ENCODE measurements around the gene AK3. TPM values are rescaled to one million over a fixed set of nuclear protein-coding genes. Genes with fewer than 3 reads are reported as not detected.

AK3 gene
- total and polyA plus RNA-seq, 3 donors from 2014 or later = 18.3 to 24.1 (median 23.4) TPM

DNA sequence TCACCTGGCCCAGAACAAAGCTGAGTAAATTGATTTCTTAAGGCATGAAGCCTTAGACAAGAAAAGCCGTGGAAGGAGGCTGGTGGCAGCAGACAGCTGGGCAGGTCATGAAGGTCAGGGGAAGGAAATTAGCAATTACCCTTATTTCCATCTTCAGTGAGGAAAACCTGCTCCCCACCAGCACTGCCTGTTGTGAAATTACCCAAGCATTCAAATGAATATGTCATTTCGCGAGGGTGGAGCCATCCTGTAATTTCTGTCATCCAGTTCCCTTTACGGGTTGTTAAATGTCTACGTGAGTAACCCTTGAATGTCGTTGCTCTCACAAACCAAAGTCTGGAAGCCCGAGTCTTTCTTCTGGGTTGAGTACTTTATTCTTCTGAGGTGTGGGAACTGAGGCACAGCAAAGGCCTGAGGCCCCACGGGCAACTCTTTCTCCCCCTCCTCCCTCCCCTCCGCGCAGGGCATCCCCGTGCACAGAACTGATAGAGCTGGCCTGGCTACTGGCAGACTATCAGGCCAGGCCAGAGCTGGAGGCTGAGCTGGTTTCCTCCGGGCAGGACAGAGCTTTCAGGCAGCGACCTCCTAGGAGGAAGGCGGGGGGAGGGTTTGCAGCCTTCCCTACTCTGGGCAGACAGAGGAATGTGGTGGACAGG is 22.0 kb upstream of the AK3 start:
- no peaks in the 10 kb centered on the region for H3K36me3 ChIP-seq (ENCODE audit: low read depth, missing control alignments)
- peak; percentile 26 for DNase-seq
- no peak overlapping the region for H3K27ac ChIP-seq
- no peaks in the 10 kb centered on the region for H3K9me3 ChIP-seq
- intact Hi-C loops (cut with DNase I; ENCODE audit: low total_unique reads) = no loop called here
- H3K27me3 ChIP-seq = no peaks in the 10 kb centered on the region
- TF ChIP-seq, protein P1, sequence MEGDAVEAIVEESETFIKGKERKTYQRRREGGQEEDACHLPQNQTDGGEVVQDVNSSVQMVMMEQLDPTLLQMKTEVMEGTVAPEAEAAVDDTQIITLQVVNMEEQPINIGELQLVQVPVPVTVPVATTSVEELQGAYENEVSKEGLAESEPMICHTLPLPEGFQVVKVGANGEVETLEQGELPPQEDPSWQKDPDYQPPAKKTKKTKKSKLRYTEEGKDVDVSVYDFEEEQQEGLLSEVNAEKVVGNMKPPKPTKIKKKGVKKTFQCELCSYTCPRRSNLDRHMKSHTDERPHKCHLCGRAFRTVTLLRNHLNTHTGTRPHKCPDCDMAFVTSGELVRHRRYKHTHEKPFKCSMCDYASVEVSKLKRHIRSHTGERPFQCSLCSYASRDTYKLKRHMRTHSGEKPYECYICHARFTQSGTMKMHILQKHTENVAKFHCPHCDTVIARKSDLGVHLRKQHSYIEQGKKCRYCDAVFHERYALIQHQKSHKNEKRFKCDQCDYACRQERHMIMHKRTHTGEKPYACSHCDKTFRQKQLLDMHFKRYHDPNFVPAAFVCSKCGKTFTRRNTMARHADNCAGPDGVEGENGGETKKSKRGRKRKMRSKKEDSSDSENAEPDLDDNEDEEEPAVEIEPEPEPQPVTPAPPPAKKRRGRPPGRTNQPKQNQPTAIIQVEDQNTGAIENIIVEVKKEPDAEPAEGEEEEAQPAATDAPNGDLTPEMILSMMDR (IDR thresholded peaks at IDR 0.05) = no peak
- no peak for TF ChIP-seq POLR2A (IDR thresholded peaks at IDR 0.05)
- WGBS, 2 donors = 22 to 27% methylated on average over 11 to 14 of the region's 14 CpGs
- H3K4me1 ChIP-seq = no peaks in the 10 kb centered on the region
- H3K4me3 ChIP-seq = peak overlapping the region in 1 of 2 donors; percentile 1

DNA sequence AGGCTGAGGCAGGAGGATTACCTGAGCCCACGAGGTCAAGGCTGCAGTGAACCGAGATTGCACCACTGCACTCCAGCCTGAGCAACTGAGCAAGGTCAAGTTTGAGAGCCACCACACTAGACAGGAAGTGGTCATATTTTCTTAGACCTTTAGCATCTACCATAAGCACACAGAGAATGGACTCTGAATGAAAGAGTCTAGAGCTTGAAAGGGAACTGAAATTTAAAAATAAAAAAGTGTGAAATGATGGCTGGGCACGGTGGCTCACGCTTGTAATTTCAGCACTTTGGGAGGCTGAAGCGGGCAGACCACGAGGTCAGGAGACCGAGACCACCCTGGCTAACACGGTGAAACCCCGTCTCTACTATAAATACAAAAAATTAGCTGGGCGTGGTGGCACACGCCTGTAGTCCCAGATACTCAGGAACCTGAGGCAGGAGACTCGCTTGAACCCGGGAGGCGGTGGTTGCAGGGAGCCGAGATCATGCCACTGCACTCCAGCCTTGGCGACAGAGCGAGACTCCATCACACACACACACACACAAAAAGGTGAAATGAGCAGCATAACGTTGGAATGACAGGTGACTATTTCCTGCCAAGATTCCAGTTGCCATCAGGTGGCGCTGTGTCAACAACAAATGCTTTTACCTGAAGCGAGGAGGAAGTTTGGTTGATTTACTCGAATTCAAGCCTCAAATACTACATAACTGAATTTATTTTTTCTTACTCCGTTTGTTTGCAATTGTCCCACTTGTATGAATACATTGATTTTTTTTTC is 21.3 kb upstream of the AK3 start:
- TF ChIP-seq POLR2A (IDR thresholded peaks at IDR 0.05) = no peak
- TF ChIP-seq, protein P1 (IDR thresholded peaks at IDR 0.05) = peak; percentile 56 to 94 (median 81)
- H3K4me1 ChIP-seq = no peaks in the 10 kb centered on the region
- H3K27ac ChIP-seq = no peak overlapping the region
- no peaks in the 10 kb centered on the region for H3K27me3 ChIP-seq
- intact Hi-C loops (cut with DNase I; ENCODE audit: low total_unique reads) = no loop called here
- no peaks in the 10 kb centered on the region for H3K36me3 ChIP-seq (ENCODE audit: low read depth, missing control alignments)
- 21 to 33% methylated on average over 21 to 22 of the region's 22 CpGs for WGBS, 2 donors
- H3K4me3 ChIP-seq = peak overlapping the region in 1 of 2 donors; percentile 1
- no peaks in the 10 kb centered on the region for H3K9me3 ChIP-seq
- DNase-seq = peak; percentile 89

DNA sequence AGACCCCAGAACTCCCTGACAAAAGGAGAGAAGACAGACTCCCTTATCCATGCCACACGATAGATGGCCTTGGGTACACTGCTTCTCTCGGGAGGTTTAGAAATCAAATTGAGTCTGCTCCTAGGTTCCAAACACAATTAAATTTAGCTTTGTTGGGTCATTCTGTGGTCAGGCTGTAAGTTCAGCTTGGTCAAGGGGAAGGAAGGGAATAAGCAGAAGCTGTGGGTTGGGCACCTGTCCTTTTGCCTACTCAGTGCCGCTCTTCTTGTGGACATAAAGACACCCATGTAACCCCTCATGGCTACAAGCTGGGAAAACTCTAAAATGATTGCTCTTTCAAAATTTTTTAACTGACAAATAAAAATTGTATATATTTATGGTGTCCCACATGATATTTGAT is 19.1 kb upstream of the AK3 start:
- Histone ChIP-seq H3K36me3 (ENCODE audit: low read depth, missing control alignments) (no peaks in the 10 kb centered on the region), H3K27ac (no peak overlapping the region), H3K9me3 (no peaks in the 10 kb centered on the region), H3K4me1 (no peaks in the 10 kb centered on the region), H3K27me3 (no peaks in the 10 kb centered on the region), H3K4me3 (no peak overlapping the region)
- intact Hi-C loops (cut with DNase I; ENCODE audit: low total_unique reads) = no loop called here
- no peak for DNase-seq
- TF ChIP-seq, protein P1 (IDR thresholded peaks at IDR 0.05) = no peak
- no peak for TF ChIP-seq POLR2A (IDR thresholded peaks at IDR 0.05)
- 79 to 83% methylated on average over 3 of the region's 3 CpGs for WGBS, 2 donors

DNA sequence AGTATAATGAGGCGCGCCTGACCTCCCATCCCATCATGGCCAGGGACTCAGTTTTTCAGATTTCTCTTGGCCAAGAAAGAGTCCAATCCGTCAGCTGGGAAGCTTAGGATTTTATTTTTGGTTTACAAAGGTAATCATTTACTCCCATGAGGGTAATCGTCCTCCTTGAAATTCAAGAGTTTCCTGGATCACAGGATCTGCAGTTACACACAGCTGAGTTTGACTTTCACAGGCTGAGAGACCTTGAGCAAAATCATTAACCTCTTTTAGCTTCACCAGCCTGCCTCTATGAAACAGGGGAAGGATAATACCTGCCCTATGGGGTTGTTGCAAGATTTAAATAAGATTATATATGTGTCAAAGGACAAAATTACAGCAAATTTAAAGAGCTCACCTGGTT is 15.4 kb upstream of the AK3 start:
- intact Hi-C loops (cut with DNase I; ENCODE audit: low total_unique reads) = no loop called here
- Histone ChIP-seq H3K27me3 (no peaks in the 10 kb centered on the region), H3K4me3 (no peak overlapping the region), H3K36me3 (ENCODE audit: low read depth, missing control alignments) (no peaks in the 10 kb centered on the region), H3K4me1 (no peaks in the 10 kb centered on the region), H3K9me3 (no peaks in the 10 kb centered on the region), H3K27ac (no peak overlapping the region)
- TF ChIP-seq, protein P1 (IDR thresholded peaks at IDR 0.05) = no peak
- TF ChIP-seq POLR2A (IDR thresholded peaks at IDR 0.05) = no peak
- WGBS, 2 donors = 51 to 69% methylated on average over 4 of the region's 4 CpGs
- DNase-seq = no peak
